GM18861 (cell line): ENCODE data around the gene PRXL2A.
"Not testable (repeated sequence)": the region's sequence is repeated elsewhere in the genome, so short reads cannot be mapped to it uniquely, and the experiment has no call there.

ENCODE experiments used
- ATAC-seq: cut with Tn5 transposase; IDR thresholded peaks from one replicate; pipeline ENCODE4 v1.9.1; 2021; ENCODE audit not compliant: unreplicated experiment

The PRXL2A gene, protein sequence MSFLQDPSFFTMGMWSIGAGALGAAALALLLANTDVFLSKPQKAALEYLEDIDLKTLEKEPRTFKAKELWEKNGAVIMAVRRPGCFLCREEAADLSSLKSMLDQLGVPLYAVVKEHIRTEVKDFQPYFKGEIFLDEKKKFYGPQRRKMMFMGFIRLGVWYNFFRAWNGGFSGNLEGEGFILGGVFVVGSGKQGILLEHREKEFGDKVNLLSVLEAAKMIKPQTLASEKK

DNA sequence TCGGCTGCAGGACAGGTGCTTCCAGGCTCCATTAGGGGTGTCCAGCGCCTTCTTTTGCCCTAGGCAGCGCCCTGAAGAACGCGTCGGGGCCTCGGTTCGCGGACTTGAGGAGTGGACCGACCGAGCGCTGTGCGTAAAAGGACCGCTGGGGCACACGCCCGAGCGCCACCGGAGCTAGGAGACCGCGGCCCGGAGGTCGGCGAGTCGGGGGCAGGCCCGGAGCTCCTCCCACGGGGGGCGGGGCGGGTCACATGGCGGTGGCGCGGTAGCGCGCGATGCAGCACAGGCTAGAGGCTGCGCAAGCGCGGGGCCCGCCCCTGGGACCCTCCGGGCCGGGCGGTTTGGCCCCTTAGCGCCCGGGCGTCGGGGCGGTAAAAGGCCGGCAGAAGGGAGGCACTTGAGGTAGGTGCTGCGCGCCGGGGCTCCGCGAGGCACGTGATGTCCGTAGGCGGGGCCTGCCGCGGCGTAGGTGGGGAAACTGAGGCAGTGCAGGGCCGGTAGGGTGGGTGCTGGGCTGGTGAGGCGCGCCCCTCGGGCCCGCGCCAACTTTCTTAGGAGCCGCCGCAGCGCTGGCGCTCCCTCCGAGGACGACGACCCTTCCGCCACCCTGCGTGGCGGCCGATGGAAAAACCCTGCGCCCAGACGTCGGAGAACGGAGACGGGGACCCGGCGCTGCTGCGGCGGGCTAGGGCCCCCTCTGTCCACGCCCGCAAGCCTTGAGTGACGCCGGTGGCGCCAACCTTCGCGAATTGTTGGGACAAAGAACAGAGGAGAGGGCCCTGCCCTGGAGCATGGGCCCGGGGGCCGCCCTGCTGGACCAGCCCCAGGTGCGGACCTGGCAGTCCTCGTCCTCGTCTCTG, at the start of gene PRXL2A:
Gene PRXL2A, plus strand, starts transcription at position 310 of the 860 bp plus-strand sequence. CDS start 11,917 bp downstream, outside the sequence.
- ATAC-seq = peak; percentile 89

DNA sequence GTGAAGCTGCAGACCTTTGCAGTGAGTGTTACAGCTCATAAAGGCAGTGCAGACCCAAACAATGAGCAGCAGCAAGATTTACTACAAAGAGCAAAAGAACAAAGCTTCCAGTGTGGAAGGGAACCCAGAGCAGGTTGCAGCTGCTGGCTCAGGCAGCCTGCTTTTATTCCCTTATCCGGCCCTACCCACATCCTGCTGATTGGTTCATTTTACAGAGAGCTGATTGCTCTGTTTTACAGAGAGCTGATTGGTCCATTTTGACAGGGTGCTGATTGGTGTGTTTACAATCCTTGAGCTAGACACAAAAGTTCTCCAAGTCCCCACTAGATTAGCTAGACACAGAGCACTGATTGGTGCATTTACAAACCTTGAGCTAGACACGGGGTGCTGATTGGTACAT, 49.4 kb upstream of the PRXL2A start:
- not testable (repeated sequence) for ATAC-seq

DNA sequence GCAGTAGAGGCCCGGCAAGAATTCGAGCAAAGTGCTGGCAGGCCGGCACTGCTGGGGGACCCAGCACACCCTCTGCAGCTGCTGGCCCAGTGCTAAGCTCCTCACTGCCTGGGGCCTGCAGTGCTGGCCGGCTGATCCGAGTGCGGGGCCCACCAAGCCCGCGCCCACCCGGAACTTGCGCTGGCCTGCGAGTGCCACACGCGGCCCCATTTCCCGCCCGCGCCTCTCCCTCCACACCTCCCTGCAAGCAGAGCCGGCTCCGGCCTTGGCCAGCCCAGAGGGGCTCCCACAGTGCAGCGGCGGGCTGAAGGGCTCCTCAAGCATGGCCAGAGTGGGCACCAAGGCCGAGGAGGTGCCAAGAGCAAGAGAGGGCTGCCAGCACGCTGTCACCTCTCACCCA, 48.7 kb upstream of the PRXL2A start:
- no peak for ATAC-seq

DNA sequence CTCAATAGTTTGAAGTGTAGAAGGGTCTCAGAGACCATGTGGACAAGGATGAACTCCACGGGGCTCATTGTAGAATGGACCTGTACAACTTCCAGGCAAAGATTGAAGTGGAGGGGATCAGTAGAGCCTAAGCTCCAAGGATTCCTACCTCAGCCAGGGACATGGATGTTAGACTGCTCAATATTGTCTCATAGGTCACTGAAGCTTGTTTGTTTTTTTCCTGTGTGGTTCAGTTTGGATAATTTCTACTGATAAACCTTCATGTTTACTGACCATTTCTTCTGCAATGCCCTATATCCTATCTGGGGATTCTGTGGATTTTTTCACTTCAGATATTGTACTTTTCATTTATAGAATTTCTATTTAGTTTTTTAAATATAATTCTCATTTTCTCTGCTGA, 42.8 kb upstream of the PRXL2A start:
- ATAC-seq = no peak

DNA sequence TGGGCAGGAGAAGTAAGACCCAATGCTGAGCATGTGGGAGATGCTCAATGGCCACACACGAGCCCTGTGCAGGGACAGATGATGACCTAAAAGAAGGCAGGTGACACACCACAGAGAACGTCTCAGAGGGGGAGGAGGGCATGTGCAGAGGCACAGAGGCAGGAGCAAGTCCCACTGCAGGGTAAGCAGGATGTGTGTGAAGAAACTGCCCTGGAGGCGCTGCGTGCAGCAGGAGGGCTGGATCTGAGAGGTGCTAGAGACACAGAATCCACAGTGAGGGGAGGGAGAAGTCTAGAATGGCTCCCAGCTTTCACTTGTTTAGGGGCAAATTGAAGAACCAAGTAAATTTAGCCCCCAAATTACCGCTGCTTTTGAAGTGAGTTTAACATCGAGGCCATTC, 36.9 kb upstream of the PRXL2A start:
- no peak for ATAC-seq

DNA sequence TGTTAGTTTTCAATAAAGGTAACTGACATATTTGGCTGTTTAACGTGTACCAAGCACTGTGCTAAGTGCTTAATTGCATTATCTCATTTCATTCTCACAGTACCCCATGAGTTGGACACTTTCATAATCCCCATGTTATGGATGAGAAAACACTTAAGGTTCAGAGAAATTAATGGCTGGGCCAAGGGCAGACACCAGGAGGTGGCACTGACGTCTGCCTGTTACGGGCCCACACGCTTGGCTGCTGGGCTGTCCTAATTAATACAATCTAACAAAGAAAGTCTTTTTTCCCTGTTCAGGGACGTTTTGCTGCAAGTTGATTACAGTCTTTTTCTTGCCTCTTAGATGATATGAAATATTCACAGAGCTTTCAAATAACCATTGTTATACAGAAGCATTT, 35.7 kb upstream of the PRXL2A start:
- no peak for ATAC-seq

DNA sequence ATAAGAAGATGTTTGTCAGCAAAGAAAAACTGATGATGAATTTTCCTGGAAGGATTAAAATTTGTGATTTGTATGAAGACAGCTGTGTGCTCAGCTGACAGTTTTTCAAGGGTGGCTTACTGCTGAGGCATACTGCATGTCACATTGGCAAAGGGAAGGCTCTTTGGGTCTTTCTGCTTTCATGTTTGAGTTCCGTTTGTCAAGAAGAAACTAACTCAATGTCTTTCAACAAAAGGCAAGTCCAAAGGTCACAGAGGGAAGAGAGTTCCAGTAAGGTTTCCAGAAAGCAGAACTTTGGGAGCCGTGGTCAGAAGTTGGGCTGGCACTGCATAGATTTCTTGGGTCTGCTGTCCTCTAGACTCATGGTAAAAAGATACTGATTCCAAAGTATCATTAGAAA, 34.8 kb upstream of the PRXL2A start:
- ATAC-seq = no peak

DNA sequence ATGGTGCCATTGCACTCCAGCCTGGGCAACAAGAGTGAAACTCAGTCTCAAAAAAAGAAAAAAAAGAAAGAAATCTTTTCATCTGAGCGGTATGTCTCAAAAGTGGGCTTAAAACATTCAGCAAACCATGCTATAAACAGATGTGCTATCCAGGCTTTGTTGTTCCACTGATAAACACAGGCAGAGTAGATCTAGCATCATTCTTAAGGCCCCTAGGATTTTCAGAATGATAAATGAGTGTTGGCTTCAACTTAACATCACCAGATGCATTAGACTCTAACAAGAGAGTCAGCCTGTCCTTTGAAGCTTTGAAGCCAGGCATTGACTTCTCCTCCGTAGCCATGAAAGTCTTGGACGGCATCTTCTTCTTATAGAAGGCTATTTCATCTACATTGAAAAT, 28.6 kb upstream of the PRXL2A start:
- ATAC-seq = no peak

DNA sequence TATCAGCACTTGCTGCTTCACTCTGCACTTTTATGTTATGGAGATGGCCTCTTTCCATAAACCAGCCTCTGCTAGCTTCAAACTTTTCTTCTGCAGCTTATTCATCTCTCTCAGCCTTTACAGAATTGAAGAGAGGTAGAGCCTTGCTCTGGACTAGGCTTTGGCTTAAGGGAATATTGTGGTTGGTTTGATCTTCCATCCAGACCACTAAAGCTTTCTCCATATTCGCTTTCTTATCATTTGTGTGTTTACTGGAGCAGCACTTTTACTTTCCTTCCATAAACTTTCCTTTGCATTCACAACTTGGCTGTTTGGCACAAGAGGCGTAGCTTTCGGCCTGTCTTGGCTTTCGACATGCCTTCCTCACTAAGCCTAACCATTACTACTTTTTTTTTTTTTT, 28.2 kb upstream of the PRXL2A start:
- no peak for ATAC-seq

DNA sequence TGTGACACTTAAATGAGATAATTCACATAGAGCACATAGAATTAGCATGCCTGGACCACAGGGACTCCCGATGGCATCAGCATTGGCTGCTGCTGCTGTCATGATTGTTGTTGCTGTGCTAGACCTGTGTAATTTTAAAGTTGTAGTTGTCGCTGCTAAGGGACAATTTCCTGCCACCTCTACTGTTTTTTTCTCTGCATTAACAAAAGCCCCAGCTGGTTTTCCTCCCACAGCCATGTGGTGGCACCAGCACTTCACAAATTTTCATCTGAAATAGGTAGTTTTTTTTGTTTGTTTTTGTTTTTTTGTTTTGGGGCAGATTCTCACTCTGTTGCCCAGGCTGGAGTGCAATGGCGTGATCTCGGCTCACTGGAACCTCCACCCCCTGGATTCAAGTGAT, 25.4 kb upstream of the PRXL2A start:
- no peak for ATAC-seq

DNA sequence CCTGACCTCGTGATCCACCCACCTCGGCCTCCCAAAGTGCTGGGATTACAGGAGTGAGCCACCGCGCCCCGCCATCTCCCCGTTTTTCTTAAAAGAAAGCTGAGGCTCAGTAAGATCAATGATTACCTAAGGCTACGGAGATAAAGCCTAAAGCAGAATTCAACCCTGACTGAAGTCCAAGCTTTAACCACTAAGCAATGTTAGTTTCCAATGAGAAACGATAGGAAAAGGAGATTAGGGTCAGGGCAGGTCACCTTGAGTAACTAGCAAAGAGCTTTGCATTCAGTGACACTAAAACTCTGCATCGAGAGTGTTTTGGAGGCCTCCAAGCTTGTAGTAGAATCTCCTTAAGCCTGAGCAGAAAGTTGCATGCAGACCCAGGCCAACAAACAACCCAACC, 17.6 kb upstream of the PRXL2A start:
- no peak for ATAC-seq

DNA sequence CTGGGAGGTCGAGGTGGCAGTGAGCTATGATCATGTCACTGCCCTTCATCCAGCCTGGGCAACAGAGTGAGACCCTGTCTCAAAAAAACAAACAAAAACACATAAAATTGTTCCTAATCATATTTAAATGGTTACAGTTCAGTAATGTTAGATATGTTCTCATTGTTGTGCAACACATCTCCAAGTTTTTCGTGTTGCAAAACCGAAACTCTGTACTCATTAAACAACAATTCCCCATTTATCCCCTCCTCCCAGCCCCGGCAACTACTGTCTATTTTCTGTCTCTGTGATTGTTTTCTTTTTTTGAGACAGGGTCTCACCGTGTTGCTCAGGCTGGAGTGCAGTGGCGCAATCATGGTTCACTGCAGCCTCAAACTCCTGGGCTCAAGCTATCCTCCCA, 16.1 kb upstream of the PRXL2A start:
- ATAC-seq = no peak

DNA sequence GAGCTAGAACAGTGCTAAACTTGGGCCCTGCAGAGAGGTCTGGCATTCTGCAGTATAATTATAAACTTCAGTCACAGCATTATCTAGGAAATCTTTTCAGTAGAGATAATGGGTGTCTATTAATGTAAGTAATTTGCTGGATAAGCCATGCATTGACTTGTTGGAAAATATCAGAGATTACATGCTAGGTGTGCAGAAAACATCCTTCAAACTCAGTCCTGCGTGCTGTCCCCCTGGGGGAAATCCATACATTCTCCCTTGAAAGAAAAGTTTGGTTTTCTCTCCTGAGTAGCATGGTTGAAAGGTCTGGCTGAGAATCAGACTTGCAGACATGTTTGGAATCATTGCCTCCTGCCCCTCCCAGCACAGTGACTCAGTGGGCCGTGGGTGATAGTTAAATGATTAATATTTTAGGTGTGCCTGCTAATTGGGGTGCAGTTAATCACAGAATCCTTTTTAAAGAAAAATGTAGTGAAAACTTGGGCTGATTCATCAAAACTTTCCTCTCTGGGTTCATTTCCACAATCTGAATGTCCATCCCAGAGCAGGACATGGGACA, 13.9 kb upstream of the PRXL2A start:
- ATAC-seq = no peak

DNA sequence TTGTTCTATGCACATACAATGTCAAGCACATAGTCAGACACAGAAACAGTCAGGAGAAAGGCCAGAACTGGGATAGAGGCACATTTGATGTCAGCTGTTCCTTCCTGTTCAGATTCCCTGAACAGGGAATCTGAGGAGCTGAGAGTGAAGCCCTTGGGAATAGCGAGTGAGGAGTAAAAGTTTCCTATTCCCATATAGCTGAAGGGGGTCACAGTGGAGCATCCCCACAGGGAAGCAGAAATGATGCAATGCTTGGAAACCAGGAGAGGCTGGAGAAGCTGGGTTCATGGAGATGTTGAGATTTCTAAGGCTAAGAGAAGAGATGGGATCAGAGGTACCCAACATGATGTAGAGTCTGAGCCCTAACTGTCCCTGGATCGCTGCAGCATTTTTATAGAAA, 11.3 kb upstream of the PRXL2A start:
- ATAC-seq = no peak

DNA sequence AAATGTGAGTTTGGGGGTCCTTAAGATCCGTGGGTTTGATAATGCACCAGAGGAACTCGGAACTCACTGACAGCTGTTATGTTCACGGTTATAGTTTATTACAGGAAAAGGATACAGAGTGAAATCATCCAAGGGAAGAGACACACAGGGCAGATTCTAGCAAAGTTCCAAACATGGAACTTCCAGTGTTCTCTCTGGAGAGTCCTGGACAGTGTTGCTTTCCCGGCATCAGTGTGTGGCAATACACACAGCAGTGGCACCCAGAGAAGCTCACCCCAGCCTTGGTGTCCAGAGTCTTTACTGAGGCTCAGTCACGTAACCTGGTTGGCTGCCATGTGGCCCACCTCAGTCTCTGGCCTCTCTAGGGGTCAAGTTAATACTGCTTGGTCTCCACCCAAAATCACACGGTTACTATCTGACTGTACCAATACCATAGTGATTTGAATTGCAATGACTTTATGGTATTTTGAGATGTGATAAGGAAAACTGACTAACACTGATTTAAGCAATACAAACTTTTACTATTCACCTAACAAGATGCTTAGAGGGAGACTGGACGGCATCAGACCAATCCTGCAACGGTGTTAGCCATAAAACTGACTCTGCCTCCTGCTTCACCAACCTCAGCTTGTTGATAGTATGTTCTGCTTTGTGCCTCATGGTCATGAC, 8.1 kb upstream of the PRXL2A start:
- no peak for ATAC-seq

DNA sequence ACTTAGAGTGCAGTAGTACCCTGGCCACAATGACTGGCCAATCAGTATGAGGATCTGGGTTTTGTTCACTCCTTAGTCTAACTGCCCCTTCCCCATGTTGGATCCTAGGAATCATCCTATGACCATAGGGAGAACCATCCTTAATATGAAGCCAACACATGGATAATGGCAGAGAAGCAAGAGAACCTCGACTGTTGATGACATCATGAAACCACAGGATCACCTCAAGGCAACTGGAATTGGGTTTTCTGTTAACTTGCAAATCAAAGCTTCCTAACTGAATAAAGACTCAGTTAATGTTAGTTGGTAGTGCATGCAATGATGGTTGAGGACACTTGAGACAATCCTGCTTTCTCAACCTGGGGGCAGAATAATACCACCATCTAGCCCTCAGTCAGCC, 3.3 kb upstream of the PRXL2A start:
- ATAC-seq = no peak

DNA sequence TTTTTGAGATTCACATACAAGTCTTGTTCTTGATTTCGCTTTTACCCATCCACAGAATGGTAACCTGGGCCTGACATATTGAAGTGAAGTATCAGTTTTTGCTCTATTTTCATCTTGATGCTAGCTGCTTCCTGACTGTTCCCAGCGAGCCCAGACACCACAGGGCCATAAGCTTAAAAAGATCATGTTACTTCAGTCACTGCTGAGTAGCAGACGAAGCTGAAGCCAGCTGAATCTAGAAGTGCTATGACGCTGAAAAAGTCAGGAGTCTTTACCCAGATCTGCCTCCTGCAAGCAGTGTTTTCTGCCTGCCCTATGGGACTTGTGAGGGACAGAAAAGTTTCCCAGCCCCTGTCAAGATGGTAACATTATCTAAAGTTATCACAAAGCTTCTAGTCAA, 2.7 kb upstream of the PRXL2A start:
- ATAC-seq = no peak

DNA sequence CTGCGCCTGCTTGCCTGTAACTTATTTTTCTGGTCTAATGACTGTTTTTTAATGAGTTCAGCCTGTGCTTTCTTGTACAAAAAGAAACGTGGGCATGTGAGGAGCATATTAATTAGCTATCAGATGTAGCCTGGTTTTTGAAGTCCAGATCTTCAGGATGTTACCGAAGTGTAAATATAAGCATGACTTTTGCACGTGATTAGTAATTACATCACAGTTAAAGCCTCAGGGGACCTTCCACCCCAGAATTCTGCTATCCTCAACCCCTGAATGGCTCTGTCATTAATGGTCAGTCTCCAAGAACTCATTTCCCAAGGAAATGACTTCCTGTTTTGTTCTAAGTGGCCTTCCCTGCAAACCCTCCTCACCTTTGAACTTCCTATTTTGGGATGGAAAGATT, 2.1 kb upstream of the PRXL2A start:
- ATAC-seq = no peak

DNA sequence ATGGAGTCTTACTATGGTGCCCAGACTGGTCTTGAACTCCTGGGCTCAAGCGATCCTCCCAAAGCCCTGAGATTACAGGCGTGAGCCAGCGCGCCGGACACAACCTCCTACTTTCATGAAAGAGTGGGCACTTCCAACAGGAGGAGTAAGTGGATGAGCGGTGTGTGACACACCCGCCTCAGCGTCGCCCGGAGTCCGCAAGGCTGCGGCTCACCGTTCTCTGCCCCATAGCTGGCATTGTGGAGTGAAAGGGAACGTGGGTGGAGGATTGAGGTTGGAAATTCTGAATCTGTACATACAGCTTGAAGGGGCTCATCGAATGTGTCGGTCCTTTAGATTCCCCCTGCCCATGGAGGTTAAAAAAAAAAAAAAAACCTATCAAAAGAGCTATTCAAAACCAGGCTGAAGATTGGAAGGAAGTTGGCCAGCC, 524 bp upstream of the PRXL2A start:
- peak; percentile 15 for ATAC-seq

DNA sequence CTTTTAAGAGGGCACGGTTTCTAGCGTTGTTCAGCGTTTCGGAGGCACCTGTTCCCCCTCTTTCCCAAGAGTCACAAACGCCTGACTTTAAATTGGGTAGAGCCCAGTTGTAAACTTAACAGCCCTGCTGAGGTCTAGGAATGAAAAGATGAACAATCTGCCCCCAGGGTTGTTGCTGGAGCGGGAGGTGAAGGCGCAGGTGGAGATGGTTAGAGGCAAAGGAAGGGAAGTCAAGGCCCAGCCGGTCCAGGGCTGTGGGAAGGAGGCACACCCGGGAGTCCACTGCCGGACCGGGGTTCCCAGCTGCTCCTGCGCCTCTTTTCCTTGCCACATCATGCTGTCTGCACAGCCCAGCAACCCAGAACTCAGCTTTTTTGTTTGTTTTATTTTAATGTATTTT, 770 bp downstream of the PRXL2A start:
- ATAC-seq = no peak

DNA sequence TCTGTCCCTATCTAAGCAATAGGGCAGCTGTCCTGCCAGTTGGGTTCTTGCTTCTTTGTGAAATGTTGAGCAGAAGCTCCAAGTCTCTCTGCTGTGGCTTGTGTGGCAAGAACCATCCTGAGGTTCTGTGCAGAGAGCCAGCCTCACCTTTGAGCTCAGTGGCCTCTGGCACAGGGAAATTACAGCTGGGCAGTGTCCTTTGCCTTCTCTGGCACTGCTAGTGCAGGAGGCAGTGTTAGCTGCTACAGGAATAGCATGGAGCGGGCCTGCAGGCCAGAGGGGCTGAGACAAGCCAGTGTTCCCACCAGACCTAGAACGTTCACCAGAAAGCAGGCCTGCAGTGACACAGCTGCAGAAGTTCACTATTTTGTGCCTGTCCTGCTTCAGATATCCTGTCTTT, 1.8 kb downstream of the PRXL2A start:
- ATAC-seq = no peak
